T-helper 17 cell (primary cell): Measurements from ENCODE around the gene LAMA5. TPM values are rescaled to one million over a fixed set of nuclear protein-coding genes. Genes with fewer than 3 reads are reported as not detected.

ENCODE experiments used
- ATAC-seq: fragments of 150-1000 bp; cut with Tn5 transposase; 2 replicates; pipeline ENCODE4 v1.10.0; 2021; ENCODE audit warnings: mild to moderate bottlenecking, moderate library complexity
- DNase-seq, 3 donors: peaks; one replicate each; pipeline versions ENCODE4 v3.0.0 to v3.0.0-alpha.2; 2020 to 2021
- H3K9me3 ChIP-seq: one replicate; pipeline ENCODE4 v1.7.0; 2013; ENCODE audit warnings: low read length, mild to moderate bottlenecking; ENCODE audit not compliant: control insufficient read depth, poor library complexity, severe bottlenecking
- H3K27ac Mint-ChIP-seq: one replicate; pipeline ENCODE4 v1.8.0; 2022; ENCODE audit warnings: mild to moderate bottlenecking, moderate library complexity, mixed read lengths
- H3K27me3 Mint-ChIP-seq: one replicate; pipeline ENCODE4 v1.8.0; 2022; ENCODE audit warnings: mixed read lengths
- H3K36me3 Mint-ChIP-seq: one replicate; pipeline ENCODE4 v1.8.0; 2022; ENCODE audit warnings: low read depth, mixed read lengths
- H3K4me1 Mint-ChIP-seq: one replicate; pipeline ENCODE4 v1.8.0; 2022; ENCODE audit warnings: mild to moderate bottlenecking, mixed read lengths
- H3K4me3 Mint-ChIP-seq: one replicate; pipeline ENCODE4 v1.8.0; 2022; ENCODE audit warnings: mild to moderate bottlenecking, moderate library complexity, mixed read lengths
- total RNA-seq, 4 donors: library from RNA in 2 of 4; stranded (reverse) in 2 of 4; gene quantifications; one replicate each; pipeline ENCODE4 v1.2.3 and lab custom pipeline; 2022 to 2026

The LAMA5 gene
- total RNA-seq, 2 donors from 2014 or later = 0.50 to 0.72 TPM

DNA sequence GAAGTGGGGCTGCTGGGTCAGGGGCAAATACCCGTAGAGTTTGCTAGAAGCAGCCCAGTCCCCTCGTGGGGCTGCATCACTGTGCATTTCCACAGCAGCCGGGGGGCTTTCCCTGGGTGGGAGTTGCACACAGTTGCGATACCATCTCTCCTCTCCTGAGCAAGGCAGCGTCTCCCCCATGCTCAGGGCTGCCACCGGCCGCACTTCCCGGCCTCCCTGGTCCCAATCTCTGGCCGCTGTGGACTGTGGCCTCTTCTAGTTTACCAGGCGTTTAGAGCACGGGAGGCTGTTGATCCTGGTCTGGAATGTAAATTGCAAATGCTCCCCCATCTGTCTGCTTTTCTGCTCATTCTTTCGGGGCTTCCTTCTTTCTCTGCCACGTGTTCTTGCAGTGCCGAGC, 97.7 kb downstream of the LAMA5 start:
- peaks cover 4% of the 10 kb centered on the region for H3K36me3 Mint-ChIP-seq
- ATAC-seq = no peak

DNA sequence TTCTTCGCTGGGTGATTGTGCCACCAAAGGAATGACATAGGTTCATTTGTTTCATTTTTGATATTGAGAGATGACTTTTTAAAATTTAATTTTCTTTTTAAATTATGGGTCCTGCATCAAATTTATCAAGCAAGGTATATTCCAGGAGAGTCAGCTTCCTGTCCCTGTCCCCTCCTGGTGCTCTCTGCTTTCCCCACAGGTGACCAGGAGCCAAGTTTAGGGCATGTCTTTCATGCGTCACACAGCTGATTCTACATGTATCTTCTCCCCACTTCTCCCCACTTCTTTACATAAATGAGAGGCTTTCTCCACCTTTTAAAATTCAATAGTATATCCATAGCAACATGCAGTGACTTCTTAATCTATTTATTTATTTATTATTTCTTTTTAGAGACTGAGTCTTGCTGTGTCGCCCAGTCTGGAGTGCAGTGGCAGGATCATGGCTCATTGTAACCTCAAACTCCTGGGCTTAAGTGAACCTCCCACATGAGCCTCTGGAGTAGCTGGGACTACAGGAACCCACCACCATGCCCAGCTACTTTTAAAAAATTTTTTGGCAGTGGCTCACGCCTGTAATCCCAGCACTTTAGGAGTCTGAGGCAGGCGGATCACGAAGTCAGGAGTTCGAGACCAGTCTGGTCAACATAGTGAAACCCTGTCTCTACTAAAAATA, 98.7 kb downstream of the LAMA5 start:
- Mint-ChIP-seq H3K4me3 (no peak overlapping the region), H3K4me1 (peaks cover 5% of the 10 kb centered on the region), H3K36me3 (peaks cover 4% of the 10 kb centered on the region), H3K27me3 (no peaks in the 10 kb centered on the region), H3K27ac (no peak overlapping the region)
- no peaks in the 10 kb centered on the region for H3K9me3 ChIP-seq
- ATAC-seq = no peak
- no peak for DNase-seq

More for the DNA sequence above, 97.7 kb downstream of the LAMA5 start:
- Mint-ChIP-seq H3K27me3 (no peaks in the 10 kb centered on the region), H3K4me1 (peaks cover 9% of the 10 kb centered on the region), H3K4me3 (no peak overlapping the region), H3K27ac (no peak overlapping the region)
- no peak for DNase-seq
- no peaks in the 10 kb centered on the region for H3K9me3 ChIP-seq

DNA sequence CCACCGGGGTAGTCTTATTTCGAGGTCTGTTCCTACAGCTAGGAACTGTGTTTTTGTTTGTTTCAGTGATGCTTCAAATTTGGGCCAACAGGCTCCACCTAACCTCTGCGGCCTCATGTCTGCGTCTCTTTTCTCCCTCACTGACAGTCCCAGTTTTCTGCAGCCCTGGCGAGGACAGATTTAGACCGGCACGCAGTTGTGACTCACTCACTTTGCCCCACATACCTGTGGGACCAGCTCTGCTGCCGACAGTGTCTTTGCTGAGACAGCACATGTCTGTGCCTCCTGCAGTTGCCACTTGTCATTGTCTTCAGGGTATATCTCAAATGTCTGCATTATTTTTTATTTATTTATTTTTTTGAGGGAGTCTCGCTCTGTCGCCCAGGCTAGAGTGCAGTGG, 99.6 kb downstream of the LAMA5 start:
- Mint-ChIP-seq H3K4me3 (no peak overlapping the region), H3K27ac (no peak overlapping the region), H3K4me1 (peaks cover 4% of the 10 kb centered on the region), H3K27me3 (no peaks in the 10 kb centered on the region), H3K36me3 (peaks cover 4% of the 10 kb centered on the region)
- no peak for DNase-seq
- H3K9me3 ChIP-seq = no peaks in the 10 kb centered on the region
- no peak for ATAC-seq

DNA sequence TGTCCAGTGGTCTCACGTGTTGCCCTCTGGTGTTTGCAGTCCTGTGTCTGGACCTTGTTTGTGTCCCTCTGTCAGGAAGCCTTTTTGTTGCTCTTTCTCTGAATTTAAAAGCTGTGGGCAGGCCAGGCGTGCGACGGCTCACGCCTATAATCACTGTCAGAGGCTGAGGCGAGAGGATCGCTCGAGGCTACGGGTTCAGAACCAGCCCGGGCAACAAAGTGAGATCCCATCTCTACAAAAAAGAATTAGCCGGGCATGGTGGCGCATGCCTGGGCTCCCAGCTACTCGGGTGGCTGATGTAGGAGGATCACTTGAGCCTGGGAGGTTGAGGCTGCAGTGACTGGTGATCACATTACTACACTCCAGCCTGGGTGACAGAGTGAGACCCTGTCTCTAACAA, 100.3 kb downstream of the LAMA5 start:
- H3K27ac Mint-ChIP-seq = no peak overlapping the region
- H3K27me3 Mint-ChIP-seq = no peaks in the 10 kb centered on the region
- no peak overlapping the region for H3K4me3 Mint-ChIP-seq
- H3K36me3 Mint-ChIP-seq = peaks cover 6% of the 10 kb centered on the region
- H3K4me1 Mint-ChIP-seq = peaks cover 4% of the 10 kb centered on the region
- H3K9me3 ChIP-seq = no peaks in the 10 kb centered on the region
- DNase-seq (no peak), ATAC-seq (no peak)

DNA sequence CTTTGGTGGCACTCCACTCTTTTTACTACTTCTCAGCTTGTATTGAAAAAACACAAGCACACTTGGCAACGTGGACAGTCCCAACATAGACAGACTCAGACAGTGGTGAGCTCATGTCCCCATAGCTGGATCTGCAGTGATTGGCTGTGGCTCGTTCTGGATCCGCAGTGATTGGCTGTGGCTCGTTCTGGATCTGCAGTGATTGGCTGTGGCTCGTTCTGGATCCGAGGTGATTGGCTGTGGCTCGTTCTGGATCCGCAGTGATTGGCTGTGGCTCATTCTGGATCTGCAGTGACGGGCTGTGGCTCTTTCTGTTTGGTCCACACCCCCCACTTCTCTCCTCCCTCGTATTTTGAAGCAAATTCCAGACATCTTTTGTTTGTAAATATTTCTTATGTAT, 100.8 kb downstream of the LAMA5 start:
- Mint-ChIP-seq H3K4me1 (peaks cover 4% of the 10 kb centered on the region), H3K36me3 (peaks cover 6% of the 10 kb centered on the region), H3K27ac (no peak overlapping the region), H3K27me3 (no peaks in the 10 kb centered on the region), H3K4me3 (no peak overlapping the region)
- no peak for DNase-seq
- no peak for ATAC-seq
- no peaks in the 10 kb centered on the region for H3K9me3 ChIP-seq

DNA sequence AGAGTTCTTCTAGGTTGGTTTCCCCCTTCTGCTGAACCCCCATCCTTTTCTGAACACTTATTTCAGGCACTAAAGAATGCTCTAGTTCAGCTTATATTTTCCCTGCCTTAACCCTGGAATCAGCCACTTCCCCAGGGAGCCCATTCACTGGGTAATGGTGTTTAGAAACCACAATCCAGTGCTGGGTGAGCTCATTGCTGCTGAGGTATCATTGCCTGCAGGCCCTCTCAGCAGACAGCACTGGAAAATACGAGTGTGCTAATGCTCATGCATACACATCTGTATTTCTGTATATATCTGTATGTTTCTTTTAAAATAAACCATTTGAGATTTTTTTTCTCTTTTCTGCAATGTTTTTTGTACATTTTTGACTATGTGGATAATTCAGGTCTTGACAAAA, 101.7 kb downstream of the LAMA5 start:
- Mint-ChIP-seq H3K36me3 (peaks cover 6% of the 10 kb centered on the region), H3K27ac (peak overlapping the region; percentile 27), H3K27me3 (no peaks in the 10 kb centered on the region), H3K4me3 (no peak overlapping the region), H3K4me1 (peaks cover 4% of the 10 kb centered on the region)
- no peak for ATAC-seq
- no peaks in the 10 kb centered on the region for H3K9me3 ChIP-seq
- no peak for DNase-seq

DNA sequence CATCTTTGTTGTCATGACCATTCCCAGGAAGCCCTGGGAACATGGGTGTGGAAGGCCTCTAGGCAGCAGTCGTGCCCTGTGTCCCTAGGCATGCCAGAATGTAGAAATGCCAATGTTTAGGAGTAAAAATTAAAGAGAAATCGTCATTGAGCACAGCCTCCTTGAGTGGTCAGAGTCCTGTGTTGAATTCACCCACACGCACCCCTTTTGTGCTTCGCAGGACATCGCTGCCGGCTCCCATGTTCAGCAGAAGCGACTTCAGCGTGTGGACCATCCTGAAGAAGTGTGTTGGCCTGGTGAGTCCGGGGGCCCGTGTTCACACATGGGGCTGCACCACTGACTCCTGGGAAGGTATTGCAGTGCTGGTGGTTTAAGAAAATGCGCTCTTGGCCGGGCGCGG, 103.7 kb downstream of the LAMA5 start:
- Mint-ChIP-seq H3K4me1 (peaks cover 4% of the 10 kb centered on the region), H3K27ac (no peak overlapping the region), H3K36me3 (peaks cover 6% of the 10 kb centered on the region), H3K27me3 (no peaks in the 10 kb centered on the region), H3K4me3 (no peak overlapping the region)
- no peaks in the 10 kb centered on the region for H3K9me3 ChIP-seq
- DNase-seq = no peak
- ATAC-seq = no peak

DNA sequence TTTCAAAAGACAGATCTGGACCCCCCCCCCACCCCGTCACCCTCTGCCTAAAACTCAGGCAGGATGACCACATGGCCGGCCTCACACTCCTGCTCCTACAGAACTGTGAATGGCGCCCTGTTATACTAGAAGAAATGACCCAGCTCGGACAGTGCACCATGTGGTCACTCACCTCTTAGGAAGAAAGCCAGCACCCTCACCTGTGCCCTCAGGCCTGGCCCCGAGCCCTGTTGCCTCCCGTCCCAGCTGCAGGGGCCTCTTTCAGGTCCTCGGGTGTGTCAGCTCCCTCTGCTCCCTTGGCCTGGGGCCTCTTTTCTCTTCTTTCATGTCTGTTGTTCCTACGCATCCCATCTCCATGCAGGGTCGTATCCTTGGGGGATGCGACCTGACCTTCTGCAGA, 105.0 kb downstream of the LAMA5 start:
- DNase-seq (no peak), ATAC-seq (no peak)
- Mint-ChIP-seq H3K27ac (no peak overlapping the region), H3K4me3 (no peak overlapping the region), H3K27me3 (no peaks in the 10 kb centered on the region), H3K4me1 (no peaks in the 10 kb centered on the region), H3K36me3 (peaks cover 6% of the 10 kb centered on the region)
- H3K9me3 ChIP-seq = no peaks in the 10 kb centered on the region

DNA sequence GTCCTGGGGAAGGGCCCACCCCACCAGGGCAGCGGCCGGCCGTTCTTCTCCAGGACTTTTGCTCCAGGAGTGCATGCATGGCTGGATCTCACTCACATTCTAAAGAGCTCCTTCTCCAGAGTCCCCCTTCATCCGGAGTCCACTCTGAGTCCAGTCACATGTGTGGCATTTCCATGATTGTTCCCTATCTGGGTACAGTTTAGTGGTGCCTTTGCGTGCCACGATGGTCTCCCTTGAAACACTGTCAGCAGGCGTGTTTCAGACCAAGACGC, 107.9 kb downstream of the LAMA5 start:
- DNase-seq (no peak), ATAC-seq (no peak)
- Mint-ChIP-seq H3K36me3 (peaks cover 2% of the 10 kb centered on the region), H3K4me3 (no peak overlapping the region), H3K27me3 (no peaks in the 10 kb centered on the region), H3K4me1 (peaks cover 3% of the 10 kb centered on the region), H3K27ac (no peak overlapping the region)
- H3K9me3 ChIP-seq = no peaks in the 10 kb centered on the region

Other genes starting within 250 kb of the LAMA5 start
- gene LSM14B, start 244.8 kb downstream of the LAMA5 start, total RNA-seq = 10 to 100 TPM; 32.3 to 34.1 TPM
- 100 to 1,000 TPM; 144 to 158 TPM for gene PSMA7, start 223.9 kb downstream of the LAMA5 start, total RNA-seq
- gene SS18L1, start 223.5 kb downstream of the LAMA5 start, total RNA-seq = 10 to 100 TPM; 13.1 to 16.0 TPM
- gene MTG2, start 184.3 kb downstream of the LAMA5 start, total RNA-seq = 10 to 100 TPM; 13.8 to 14.3 TPM
- gene HRH3, start 147.0 kb downstream of the LAMA5 start, total RNA-seq = not detected
- 10 to 100 TPM; 59.9 to 67.9 TPM for gene OSBPL2, start 128.8 kb downstream of the LAMA5 start, total RNA-seq
- 10 to 100 TPM; 47.3 to 54.2 TPM for gene ADRM1, start 64.3 kb downstream of the LAMA5 start, total RNA-seq
- 1,000 to 10,000 TPM; 2,821 to 2,836 TPM for gene RPS21, start 19.8 kb upstream of the LAMA5 start, total RNA-seq
- 1 to 10 TPM; 4.5 to 5.6 TPM for gene CABLES2, start 40.0 kb upstream of the LAMA5 start, total RNA-seq
- not detected for gene RBBP8NL, start 60.2 kb upstream of the LAMA5 start, total RNA-seq
- gene GATA5, start 108.7 kb upstream of the LAMA5 start, total RNA-seq = not detected